Occipital lobe (tissue), 2 donors: Measurements from ENCODE around the gene LAP3. TPM values are rescaled to one million over a fixed set of nuclear protein-coding genes. Genes with fewer than 3 reads are reported as not detected.

Experiments
- DNase-seq: peaks from one replicate; lab custom pipeline; 2025; lab: John Stamatoyannopoulos, UW
- total RNA-seq: library from RNA; depleted of rRNA; stranded (reverse); fragments of >200 nt; gene quantifications from one replicate; pipeline ENCODE4 v1.2.3, GENCODE V29; 2014

LAP3 gene
- total RNA-seq, 1 donor from 2014 or later = 45.2 TPM

DNA sequence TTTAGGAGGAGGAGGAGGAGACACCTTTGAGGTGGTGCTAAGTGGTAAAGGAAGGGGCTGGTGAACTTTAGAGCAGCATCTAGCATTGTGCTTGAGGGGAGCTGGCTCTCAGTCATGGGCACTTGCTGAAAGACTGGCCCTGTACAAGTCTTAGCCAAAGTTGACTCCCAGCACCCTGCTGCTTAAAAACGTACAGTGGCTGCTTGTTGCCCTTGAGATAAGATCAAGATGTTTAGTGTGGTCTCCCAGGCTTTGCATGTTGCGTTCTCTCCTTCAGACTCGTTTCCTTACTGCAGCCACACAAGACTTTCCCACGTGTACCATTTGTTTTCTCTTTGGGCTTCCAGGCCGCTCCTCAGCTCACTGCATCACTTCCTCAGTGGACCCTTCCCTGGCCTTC, 39.3 kb downstream of the LAP3 start:
- no peak for DNase-seq

DNA sequence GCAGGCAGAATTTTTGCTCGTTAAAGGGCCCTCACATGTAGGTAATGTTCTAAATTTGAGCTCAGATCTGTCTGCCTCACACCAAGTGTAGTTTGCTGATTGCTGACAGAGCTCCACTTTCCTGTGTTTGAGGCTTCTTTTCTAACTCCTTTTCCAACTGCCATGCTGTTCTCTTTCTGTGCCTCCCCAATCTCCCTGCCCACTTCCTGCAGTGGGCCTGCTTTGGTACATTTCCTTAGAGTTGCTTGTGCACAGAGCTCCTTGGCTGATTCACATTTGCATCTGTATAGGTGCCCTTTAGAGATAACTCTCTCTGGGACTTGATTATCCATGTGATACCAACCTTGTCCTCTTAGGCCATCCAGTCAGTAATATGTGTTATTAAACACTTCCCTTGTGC, 41.9 kb downstream of the LAP3 start:
- DNase-seq = no peak

DNA sequence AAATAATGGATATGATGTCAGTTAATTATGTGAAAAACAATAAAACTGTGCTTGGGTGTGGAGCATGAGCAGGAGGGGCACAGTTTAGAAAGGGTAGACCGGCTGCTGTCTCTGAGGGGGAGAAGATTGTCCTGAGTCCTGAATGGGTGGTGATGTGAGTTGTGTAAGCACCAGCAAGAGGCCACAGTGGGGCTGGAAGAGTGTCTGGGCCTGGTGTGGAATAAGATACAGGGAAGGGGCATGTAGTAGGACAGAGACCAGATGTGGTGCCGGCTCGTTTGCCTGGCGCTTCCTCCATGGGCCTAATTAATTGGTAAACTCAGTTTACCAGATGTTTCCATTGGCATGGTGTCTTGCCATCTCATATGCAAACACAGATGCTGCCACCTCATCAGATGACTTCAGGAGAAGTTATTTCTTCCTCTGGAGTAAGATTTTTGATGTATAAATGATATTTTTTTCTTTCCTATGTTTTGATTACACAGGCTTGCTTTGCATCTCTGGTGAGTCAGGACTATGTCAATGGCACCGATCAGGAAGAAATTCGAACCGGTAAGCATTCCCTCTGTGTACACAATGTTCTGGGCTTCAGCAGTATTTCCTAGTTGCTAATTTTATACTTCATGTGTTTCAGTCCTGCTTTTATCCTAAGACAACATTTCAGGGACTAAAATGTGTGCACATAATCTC, 42.6 kb downstream of the LAP3 start:
- no peak for DNase-seq

GRCh38 chr4:17623451-17624001, 46.5 kb downstream of the LAP3 start:
- no peak for DNase-seq

DNA sequence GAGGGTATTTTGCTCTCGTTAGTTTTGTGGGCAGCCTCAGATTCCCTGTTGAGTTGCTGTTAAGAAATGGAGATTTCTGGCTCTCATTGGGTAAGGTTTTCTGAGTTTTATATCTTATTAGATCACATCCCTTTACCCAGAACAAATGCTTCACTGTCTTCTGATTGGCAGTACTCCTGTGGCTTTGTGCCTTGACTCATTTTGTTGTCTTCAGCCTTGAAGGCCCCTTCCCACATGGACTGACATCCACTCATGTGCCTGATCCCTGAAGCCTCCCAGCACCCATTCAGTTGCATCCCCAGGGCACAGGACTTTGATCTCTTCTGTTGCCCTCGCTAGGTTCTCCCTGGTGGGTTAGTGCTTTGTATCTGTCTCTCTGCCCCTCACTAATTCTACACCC, 47.8 kb downstream of the LAP3 start:
- DNase-seq = no peak

- DNase-seq = no peak
Observed at GRCh38 chr4:17630228-17630627, 53.2 kb downstream of the LAP3 start.

- no peak for DNase-seq
Observed at GRCh38 chr4:17633600-17633999, 56.6 kb downstream of the LAP3 start.

DNA sequence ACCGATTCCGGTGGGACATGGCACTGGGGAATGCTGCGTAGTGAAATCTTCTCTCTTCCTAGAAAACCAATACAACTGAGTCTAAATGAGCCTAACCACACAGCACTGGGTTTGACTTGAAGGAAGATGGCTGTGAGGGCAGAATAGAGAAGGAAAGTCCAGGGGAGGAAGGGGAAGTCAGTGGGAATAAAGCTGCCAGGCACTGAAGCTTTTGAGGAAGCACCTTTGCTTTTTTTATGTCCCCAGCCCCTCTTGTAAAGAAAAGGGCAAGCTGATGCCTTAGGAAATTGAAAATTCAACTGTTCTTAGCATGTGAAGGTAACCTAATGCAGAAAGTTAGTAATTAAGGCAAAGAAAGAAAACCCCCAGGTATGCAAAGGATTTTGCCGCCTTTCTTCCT, 58.1 kb downstream of the LAP3 start:
- no peak for DNase-seq

- DNase-seq = no peak
Observed at GRCh38 chr4:17636341-17636695, 59.3 kb downstream of the LAP3 start.

GRCh38 chr4:17636696-17637622, 60.0 kb downstream of the LAP3 start:
- peak; percentile 64 for DNase-seq

DNA sequence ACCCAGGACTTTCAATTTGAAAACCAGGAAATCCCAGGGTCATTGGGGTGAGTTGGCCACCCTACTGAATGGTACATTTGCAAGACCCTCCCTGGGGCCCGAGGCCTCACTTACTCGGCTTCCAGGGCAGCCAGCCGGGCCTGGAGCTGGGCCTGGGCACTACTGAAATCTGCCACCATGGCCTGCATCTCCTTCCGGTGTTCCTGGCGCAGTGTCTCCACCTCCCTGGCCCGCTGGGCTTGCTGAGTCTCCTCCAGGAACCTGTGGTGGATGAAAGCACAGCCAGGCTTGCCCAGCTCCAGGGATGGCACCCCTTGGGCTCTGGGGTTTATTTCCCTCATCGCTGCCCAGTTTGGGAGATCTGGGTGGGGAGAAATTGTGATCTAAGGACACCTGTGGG, 62.1 kb downstream of the LAP3 start:
- no peak for DNase-seq

- no peak for DNase-seq
Observed at GRCh38 chr4:17642398-17642783, 65.4 kb downstream of the LAP3 start.

GRCh38 chr4:17646693-17647092, 69.7 kb downstream of the LAP3 start:
- no peak for DNase-seq

DNA sequence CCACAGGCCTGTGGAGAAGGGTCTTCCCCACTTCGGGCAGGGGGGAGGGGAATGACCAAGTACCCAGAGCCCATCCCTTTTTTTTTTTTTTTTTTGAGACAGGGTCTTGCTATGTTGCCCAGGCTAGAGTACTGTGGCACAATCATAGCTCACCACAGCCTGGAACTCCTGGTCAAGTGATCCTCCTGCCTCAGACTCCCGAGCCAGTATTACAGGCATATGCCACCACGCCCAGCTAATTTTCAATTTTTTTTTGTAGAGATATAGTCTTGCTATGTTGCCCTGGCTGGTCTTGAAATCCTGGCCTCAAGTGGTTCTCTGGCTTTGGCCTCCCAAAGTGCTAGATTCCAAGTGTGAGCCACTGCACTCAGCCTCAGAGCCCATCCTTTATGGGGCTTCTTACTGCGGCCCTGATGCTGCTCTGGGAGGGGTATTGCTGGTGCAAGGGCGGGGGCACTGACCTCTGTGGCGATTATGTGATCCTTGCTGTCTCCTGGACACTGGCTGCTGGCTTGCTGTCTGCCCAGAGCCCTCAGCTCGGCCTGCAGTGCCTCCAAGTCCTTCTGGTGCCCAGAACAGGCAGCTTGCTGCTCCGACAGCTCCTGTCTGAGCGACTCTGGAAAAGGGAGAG, 70.3 kb downstream of the LAP3 start:
- no peak for DNase-seq

DNA sequence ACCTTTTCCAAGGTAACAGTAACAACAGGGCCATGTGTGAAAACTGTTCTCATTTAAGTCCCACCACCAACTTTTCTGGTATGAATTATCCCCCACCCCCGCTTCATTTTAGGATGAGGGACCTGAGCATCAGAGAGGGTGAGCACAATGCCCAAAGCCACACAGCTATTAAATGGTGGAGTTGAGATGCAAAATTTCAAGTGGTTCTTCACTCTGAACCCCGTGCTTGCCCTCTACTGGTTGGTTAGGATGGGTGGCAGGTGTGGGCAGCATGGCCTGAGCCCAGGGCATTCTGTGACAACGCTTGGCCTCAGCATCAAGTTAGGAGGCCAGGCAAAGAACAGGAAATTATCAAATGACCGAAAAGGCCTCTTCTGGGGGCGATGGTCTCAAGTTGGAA, 70.9 kb downstream of the LAP3 start:
- no peak for DNase-seq

DNA sequence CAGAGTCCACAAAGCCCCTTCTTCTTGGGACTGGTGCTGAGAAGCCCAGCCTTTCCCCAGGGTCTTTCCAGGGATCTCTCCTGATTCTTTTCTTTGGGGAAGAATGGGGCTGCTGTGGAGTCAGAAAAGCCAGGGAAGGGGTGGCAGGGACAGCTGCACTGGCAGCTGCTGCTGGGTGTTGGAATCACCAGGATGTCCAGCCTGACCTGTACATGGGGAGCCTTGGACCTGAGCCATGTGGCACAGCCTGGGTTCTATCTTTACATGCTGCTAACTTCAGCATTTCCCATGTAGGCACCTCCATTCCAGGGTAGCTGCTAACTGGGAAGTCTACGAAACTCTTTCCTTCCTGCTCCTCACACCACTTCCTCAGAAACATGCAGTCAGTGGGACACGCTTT, 73.4 kb downstream of the LAP3 start:
- DNase-seq = no peak

DNA sequence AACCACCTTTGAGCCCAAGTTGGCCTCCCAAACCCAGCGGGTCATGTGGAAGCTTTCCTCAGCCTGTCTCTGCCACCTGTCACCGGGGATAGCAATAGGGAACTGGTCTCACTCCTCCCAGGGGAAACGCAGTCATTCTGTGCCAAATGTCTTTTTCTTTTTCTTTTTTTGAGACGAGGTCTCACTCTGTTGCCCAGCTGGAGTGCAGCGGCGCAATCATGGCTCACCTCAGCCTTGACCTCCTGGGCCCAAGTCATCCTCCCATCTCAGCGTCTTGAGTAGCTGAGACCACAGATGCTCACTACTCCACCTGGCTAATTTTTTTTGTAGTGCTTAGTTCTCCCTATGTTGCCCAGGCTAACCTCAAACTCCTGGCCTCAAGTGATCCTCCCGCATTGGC, 77.7 kb downstream of the LAP3 start:
- no peak for DNase-seq

- DNase-seq = no peak
Observed at GRCh38 chr4:17657090-17657489, 80.1 kb downstream of the LAP3 start.
